GM21737 (cell line): Measurements from ENCODE around the gene INHBE.
A peak's percentile ranks its signal among the peaks of the same experiment; 100 is the strongest.
"Not testable (repeated sequence)": the region's sequence is repeated elsewhere in the genome, so short reads cannot be mapped to it uniquely, and the experiment has no call there.

Experiments
- ATAC-seq: cut with Tn5 transposase; IDR thresholded peaks from one replicate; pipeline ENCODE4 v1.9.1; 2021; ENCODE audit warnings: mild to moderate bottlenecking, moderate library complexity; ENCODE audit not compliant: unreplicated experiment

The INHBE gene, protein sequence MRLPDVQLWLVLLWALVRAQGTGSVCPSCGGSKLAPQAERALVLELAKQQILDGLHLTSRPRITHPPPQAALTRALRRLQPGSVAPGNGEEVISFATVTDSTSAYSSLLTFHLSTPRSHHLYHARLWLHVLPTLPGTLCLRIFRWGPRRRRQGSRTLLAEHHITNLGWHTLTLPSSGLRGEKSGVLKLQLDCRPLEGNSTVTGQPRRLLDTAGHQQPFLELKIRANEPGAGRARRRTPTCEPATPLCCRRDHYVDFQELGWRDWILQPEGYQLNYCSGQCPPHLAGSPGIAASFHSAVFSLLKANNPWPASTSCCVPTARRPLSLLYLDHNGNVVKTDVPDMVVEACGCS

DNA sequence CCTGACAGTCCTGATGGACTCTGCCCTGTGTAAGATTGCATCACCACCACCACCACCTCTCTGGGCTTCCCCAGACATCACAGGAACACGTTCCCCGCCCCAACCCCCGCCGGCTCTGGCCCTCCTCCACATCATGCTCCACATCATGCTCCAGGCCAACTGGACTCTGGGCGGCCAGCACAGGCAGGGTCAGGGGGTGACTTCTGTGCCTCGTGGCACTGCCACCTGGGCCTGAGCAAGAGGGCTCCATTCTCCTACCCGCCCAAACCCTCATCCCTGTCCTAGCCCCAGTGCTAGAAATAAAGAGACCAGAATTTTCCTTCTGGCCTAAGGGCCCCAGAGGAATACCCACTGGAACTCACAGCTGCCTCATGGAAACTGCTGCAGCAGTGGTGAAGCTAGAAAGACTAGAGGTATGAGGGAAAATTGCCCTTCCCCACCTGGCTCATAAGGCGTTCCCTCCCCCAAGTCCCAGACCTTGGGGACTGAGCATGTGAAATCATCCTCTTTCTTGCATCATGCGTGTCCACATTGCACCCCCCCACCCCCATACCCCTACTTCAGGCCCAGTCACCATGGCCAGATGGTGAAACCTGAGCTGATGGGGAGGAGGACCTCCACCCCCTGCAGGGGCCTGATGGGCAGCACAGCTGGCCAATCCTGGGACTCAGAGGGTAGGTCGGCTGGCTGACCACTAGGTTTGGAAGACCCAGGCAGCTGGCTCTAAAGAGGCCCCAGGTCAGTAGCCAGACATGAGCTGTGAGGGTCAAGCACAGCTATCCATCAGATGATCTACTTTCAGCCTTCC lies at the start of gene INHBE:
INHBE (plus strand) TSS at position 742 of the 808 bp plus-strand sequence. CDS start 230 bp downstream, outside the sequence.
- ATAC-seq: no peak

DNA sequence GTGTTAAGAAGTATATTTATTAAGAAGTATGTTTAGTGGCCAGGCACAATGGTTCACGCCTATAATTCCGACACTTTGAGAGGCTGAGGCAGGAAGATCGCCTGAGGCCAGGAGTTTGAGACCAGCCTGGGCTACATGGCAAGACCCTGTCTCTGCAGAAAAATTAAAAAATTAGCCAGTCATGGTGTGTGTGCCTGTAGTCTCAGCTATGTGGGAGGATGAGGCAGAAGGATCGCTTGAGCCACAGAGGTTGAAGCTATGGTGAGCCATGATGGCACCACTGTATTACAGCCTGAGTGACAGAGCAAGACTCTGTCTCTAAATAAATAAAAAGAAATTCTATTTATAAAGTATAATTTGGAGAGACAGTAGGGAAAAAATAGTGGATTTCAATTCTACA lies 44.6 kb upstream of the INHBE start:
- no peak for ATAC-seq

DNA sequence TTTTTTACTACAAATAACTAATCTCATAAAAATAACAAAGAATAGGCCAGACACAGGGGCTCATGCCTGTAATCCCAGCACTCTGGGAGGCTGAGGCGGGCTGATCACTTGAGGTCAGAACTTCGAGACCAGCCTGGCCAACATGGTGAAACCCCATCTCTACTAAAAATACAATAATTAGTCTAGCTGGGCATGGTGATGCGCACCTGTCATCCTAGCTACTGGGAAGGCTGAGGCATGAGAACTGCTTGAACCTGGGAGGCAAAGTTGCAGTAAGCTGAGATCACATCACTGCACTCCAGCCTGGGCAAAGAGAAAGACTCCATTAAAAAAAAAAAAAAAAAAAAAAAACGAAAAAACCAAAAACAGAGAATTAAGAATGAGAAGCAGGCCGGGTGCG lies 40.9 kb upstream of the INHBE start:
- ATAC-seq: not testable (repeated sequence)

DNA sequence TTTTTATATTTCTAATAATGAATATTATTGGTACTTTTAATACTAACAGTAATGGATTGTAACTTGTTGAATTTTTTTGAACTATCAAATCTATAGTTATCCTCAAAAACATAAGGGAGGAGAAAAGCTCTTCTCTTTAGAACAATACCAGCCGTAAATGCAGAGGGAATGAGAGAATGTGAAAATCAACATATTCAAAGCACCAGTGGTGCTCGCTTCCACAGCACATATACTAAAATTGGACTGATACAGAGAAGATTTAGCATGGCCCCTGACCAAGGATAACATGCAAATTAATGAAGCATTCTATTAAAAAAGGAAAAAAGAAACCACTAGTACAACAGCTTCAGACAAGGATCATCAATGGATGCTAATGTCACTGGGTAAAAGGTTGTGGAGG lies 40.0 kb upstream of the INHBE start:
- ATAC-seq: no peak

GRCh38 chr12:57416039-57416996 lies 38.8 kb upstream of the INHBE start:
- ATAC-seq: no peak

GRCh38 chr12:57418255-57418654 lies 36.9 kb upstream of the INHBE start:
- no peak for ATAC-seq

DNA sequence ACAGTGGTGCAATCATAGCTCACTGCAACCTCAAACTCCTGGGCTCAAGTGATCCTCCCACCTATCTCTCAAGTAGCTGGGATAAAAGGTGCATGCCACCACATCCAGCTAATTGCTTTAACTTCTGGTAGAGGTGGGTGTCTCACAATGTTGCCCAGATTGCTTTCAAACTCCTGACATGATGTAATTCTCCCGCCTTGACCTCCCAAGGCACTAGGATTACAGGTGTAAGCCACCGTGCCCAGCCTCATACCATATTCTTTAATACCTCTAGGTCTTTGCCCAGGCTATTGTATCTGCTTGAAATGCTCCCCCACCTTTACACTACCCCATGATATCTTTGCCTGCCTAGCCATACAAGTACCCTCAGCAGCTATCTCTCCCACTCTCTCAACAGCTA lies 35.6 kb upstream of the INHBE start:
- no peak for ATAC-seq

DNA sequence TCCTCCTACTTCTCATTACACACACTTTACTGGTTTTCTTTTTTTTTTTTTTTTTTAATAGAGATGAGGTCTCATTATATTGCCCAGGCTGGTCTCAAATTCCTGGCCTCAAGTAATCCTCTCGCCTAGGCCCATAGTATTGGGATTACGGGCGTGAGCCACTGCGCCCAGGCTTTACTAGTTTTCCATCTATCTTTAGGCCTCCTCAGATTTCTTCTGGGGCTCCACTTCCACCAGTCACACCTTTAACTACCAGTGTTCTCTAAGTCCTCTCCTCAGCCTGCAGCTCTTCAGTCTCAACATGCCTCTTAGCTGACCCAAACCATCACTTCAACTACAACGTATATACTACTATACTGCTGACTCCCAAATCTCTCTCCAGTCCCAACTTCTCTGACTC lies 34.6 kb upstream of the INHBE start:
- no peak for ATAC-seq

DNA sequence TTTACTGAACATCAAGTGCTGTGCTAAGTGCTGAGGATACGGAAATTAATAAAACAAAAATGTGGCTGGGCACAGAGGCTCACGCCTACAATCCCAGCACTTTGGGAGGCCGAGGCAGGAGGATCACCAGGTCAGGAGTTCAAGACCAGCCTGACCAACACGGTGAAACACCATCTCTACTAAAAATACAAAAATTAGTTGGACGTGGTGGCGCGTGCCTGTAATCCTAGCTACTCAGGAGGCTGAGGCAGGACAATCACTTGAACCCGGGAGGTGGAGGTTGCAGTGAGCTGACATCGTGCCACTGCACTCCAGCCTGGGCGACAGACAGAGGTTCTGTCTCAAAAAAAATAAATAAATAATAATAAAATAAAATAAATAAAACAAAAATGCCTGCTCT lies 28.2 kb upstream of the INHBE start:
- not testable (repeated sequence) for ATAC-seq

GRCh38 chr12:57428965-57429364 lies 26.1 kb upstream of the INHBE start:
- ATAC-seq: no peak

DNA sequence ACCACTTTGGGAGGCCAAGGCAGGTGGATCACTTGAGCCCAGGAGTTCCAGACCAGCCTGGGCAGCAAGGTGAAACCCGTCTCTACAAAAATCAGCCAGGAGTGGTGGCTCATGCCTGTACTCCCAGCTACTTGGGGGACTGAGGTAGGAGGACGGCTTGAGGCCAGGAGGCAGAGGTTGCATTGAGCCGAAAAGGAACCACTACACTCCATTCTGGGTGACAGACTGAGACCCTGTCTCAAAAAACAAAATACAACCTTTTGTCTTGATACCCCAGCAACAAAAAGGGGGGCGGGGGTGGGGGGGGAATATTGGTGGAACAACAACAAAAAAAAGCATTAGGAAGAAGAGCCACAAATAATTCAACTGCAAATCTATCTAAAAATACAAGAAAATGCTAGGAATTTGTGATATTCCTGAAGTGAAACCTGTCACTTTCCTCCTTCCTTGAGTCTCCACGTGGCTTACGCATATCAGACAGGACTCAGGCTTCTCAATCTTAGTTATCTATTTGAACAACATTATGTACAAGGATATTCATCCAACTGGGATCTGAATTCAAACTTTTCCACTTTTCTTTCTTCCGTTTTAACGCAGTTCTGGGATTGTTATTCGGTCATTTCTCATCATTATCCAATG lies 25.5 kb upstream of the INHBE start:
- ATAC-seq: no peak

GRCh38 chr12:57430112-57430930 lies 24.8 kb upstream of the INHBE start:
- ATAC-seq: peak; percentile 49

- peak; percentile 86 for ATAC-seq
Observed at GRCh38 chr12:57430931-57431566, 24.1 kb upstream of the INHBE start, which contains the start of gene R3HDM2. Gene R3HDM2, minus strand, starts transcription at chr12:57431043. Its CDS starts 120,615 bp downstream, at chr12:57310428.

DNA sequence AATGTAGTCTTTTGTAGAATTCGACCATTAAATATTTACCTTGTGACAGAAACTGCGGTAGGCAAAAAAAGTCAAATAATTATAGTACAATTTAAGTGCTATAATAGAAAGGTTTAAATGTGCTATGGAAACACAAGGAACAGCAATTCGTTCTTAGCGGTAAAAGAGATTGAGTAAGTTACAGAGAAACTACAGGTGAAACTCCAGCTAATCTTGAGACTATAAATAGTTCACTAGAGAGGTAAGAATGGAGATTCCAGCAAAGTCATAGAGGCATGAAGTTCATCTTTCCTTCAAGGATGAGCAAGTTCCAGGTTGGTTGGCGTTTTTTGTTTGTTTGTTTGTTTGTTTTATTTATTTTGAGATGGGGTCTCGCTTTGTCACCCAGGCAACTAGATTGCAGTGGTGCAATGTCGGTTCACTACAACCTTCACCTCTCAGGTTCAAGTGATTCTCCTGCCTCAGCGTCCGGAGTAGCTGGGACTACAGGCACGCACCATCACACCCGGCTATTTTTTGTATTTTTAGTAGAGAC lies 23.4 kb upstream of the INHBE start:
- no peak for ATAC-seq

DNA sequence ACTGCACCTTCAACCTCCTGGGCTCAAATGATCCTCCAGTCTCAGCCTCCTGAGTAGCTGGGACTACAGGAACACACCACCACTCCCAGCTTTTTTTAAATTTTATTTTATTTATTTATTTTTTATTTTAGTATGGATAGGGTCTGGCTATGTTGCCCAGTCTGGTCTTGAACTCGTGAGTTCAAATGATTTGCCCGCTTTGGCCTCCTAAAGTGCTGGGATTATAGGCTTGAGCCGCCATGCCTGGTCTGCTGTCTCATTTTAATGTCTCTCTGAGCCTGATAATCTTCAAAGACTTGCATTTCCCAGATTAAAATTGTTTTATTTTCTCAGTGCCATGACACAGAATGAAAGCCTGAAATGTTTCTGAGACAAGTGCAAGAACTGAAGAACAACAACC lies 21.7 kb upstream of the INHBE start:
- no peak for ATAC-seq

- no peak for ATAC-seq
Observed at GRCh38 chr12:57434517-57435223, 20.4 kb upstream of the INHBE start, which contains the start of gene INHBC. Gene INHBC, plus strand, starts transcription at chr12:57434784. Its CDS starts 103 bp downstream, at chr12:57434887.

- ATAC-seq: no peak
Observed at GRCh38 chr12:57435293-57435692, 19.8 kb upstream of the INHBE start.

GRCh38 chr12:57438400-57438799 lies 16.7 kb upstream of the INHBE start:
- ATAC-seq: no peak
